GM23338 (cell line): ENCODE data around the gene PGAM1. TPM values are rescaled to one million over a fixed set of nuclear protein-coding genes. Genes with fewer than 3 reads are reported as not detected.

Experiments
- ATAC-seq: fragments of 200-7000 bp; cut with Tn5 transposase; 3 replicates; pipeline ENCODE4 v1.9.1; 2020
- DNase-seq: peaks from one replicate; pipeline ENCODE4 v3.0.0-alpha.2; 2015; ENCODE audit warnings: low spot score
- H2AFZ ChIP-seq: fragments of 200-600 bp; sonication (generic); 2 replicates; pipeline ENCODE4 v1.8.0; 2016; ENCODE audit warnings: antibody characterized with exemption, mild to moderate bottlenecking, moderate library complexity
- H3F3A ChIP-seq: fragments of 200-600 bp; sonication (generic); replicated peaks from 2 replicates; pipeline ENCODE4 v1.8.0; 2017; ENCODE audit warnings: antibody characterized with exemption, mixed run types, low read depth
- H3K27ac ChIP-seq: fragments of 200-600 bp; sonication (generic); 2 replicates; pipeline ENCODE4 v1.6.1; 2016; ENCODE audit warnings: low read depth
- H3K27me3 ChIP-seq: fragments of 200-600 bp; sonication (generic); 2 replicates; pipeline ENCODE4 v1.8.0; 2016; ENCODE audit warnings: mild to moderate bottlenecking, mixed run types, moderate library complexity; ENCODE audit not compliant: insufficient read depth
- H3K36me3 ChIP-seq: fragments of 200-600 bp; sonication (generic); 2 replicates; pipeline ENCODE4 v1.8.0; 2016; ENCODE audit warnings: mild to moderate bottlenecking; ENCODE audit not compliant: insufficient read depth
- H3K4me1 ChIP-seq: fragments of 200-600 bp; sonication (generic); 2 replicates; pipeline ENCODE4 v1.8.0; 2016; ENCODE audit warnings: mild to moderate bottlenecking, moderate library complexity; ENCODE audit not compliant: insufficient read depth
- H3K4me2 ChIP-seq: fragments of 200-600 bp; sonication (generic); 2 replicates; pipeline ENCODE4 v1.7.1; 2017; ENCODE audit warnings: mixed run types
- H3K4me3 ChIP-seq: fragments of 200-600 bp; sonication (generic); 2 replicates; pipeline ENCODE4 v1.6.1; 2016; ENCODE audit warnings: mixed run types
- H3K79me2 ChIP-seq: fragments of 200-600 bp; sonication (generic); replicated peaks from 2 replicates; pipeline ENCODE4 v1.8.0; 2017; ENCODE audit warnings: mild to moderate bottlenecking; ENCODE audit not compliant: insufficient read depth
- H3K9me2 ChIP-seq: fragments of 200-600 bp; sonication (generic); 2 replicates; pipeline ENCODE4 v1.8.0; 2017; ENCODE audit not compliant: insufficient read depth
- H4K20me1 ChIP-seq: fragments of 200-600 bp; sonication (generic); replicated peaks from 2 replicates; pipeline ENCODE4 v1.8.0; 2017; ENCODE audit warnings: mild to moderate bottlenecking; ENCODE audit not compliant: insufficient read depth
- H3K27ac Mint-ChIP-seq: 2 replicates; pipeline ENCODE4 v1.8.0; 2020; ENCODE audit warnings: inconsistent platforms, mild to moderate bottlenecking, moderate library complexity, mixed read lengths
- H3K27me3 Mint-ChIP-seq: 3 replicates; pipeline ENCODE4 v1.8.0; 2022; ENCODE audit warnings: low read depth, mild to moderate bottlenecking, moderate library complexity, mixed read lengths, inconsistent platforms; ENCODE audit not compliant: insufficient read depth, poor library complexity
- H3K36me3 Mint-ChIP-seq: 3 replicates; pipeline ENCODE4 v1.8.0; 2021; ENCODE audit warnings: low read depth, mild to moderate bottlenecking, inconsistent platforms, moderate library complexity, mixed read lengths
- H3K4me1 Mint-ChIP-seq: 3 replicates; pipeline ENCODE4 v1.8.0; 2020; ENCODE audit warnings: mild to moderate bottlenecking, inconsistent platforms, mixed read lengths
- H3K4me3 Mint-ChIP-seq: 3 replicates; pipeline ENCODE4 v1.8.0; 2021; ENCODE audit warnings: moderate library complexity, mild to moderate bottlenecking, inconsistent platforms, mixed read lengths
- H3K9me3 Mint-ChIP-seq: 3 replicates; pipeline ENCODE4 v1.8.0; 2020; ENCODE audit warnings: moderate library complexity, mild to moderate bottlenecking, inconsistent platforms, mixed read lengths
- CREB1 ChIP-seq: fragments of 250-450 bp; sonication (Bioruptor Pico); IDR thresholded peaks from 2 replicates; pipeline ENCODE4 v1.5.0; 2020; ENCODE audit warnings: low read depth, mild to moderate bottlenecking, moderate library complexity
- EZH2 ChIP-seq: fragments of 200-600 bp; sonication (generic); IDR thresholded peaks from one replicate; pipeline ENCODE4 v1.8.0; 2017; ENCODE audit warnings: antibody characterized with exemption, mild to moderate bottlenecking, low read depth; ENCODE audit not compliant: unreplicated experiment
- EZH2phosphoT487 ChIP-seq: fragments of 200-600 bp; sonication (generic); IDR thresholded peaks from one replicate; pipeline ENCODE4 v1.8.1; 2018; ENCODE audit warnings: antibody characterized with exemption; ENCODE audit not compliant: unreplicated experiment
- JUNB ChIP-seq: IDR thresholded peaks from one replicate; pipeline ENCODE4 v1.6.1; 2016; ENCODE audit warnings: antibody characterized with exemption; ENCODE audit not compliant: unreplicated experiment
- POLR2AphosphoS5 ChIP-seq: IDR thresholded peaks from 2 replicates; pipeline ENCODE4 v1.6.1; 2016; ENCODE audit warnings: antibody characterized with exemption, low read depth
- STAT1 ChIP-seq: IDR thresholded peaks from one replicate; pipeline ENCODE4 v1.6.1; 2016; ENCODE audit warnings: antibody characterized with exemption; ENCODE audit not compliant: unreplicated experiment
- ZNF114 ChIP-seq: fragments of 250-450 bp; sonication (Bioruptor Pico); IDR thresholded peaks from 2 replicates; pipeline ENCODE4 v1.5.0; 2020; ENCODE audit warnings: mild to moderate bottlenecking, moderate library complexity
- polyA plus RNA-seq: library from polyadenylated mRNA; unstranded; fragments of >200 nt; fragmentation: Nextera tagmentation; extraction: Ambion mirVana; gene quantifications from 2 replicates; pipeline ENCODE4 v1.2.1, GENCODE V29; 2016
- total RNA-seq: library from RNA; depleted of rRNA; stranded (reverse); fragments of >200 nt; shearing (Covaris generic); gene quantifications from 2 replicates; pipeline ENCODE4 v1.2.3, GENCODE V29; 2014
- TF ChIP-seq, protein P1 (sequence below): IDR thresholded peaks from one replicate; pipeline ENCODE4 v1.6.1; 2018; ENCODE audit warnings: antibody characterized with exemption; ENCODE audit not compliant: unreplicated experiment
- TF ChIP-seq, protein P2 (sequence below): IDR thresholded peaks from 2 replicates; pipeline ENCODE4 v1.6.1; 2016; ENCODE audit warnings: antibody characterized with exemption
- TF ChIP-seq, protein P3 (sequence below): fragments of 250-450 bp; sonication (Bioruptor Pico); IDR thresholded peaks from 2 replicates; pipeline ENCODE4 v1.5.0; 2020; ENCODE audit warnings: mild to moderate bottlenecking, moderate library complexity

PGAM1 gene
- total and polyA plus RNA-seq, 2 experiments from 2014 or later: 497 to 930 TPM

DNA sequence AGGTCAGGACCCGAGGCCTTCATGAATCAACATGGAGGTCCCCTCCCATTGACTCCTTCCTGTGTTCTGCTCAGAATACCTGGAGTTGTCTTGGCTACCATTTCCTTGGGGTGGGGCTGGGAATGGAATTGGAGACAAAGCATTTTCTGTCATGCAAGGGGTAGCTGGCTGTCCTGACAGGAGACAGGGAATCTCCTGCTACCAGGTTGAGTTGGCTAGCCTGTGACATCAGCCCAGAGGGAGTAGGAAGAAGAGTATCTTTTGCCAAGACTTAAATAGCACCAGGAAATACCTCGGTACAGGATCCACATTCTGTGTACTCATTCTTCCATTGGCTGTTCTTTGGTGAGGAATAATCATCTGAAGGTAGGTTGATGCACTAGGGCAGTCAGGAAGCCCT lies 24.8 kb downstream of the PGAM1 start (continued):
- TF ChIP-seq, protein P1, sequence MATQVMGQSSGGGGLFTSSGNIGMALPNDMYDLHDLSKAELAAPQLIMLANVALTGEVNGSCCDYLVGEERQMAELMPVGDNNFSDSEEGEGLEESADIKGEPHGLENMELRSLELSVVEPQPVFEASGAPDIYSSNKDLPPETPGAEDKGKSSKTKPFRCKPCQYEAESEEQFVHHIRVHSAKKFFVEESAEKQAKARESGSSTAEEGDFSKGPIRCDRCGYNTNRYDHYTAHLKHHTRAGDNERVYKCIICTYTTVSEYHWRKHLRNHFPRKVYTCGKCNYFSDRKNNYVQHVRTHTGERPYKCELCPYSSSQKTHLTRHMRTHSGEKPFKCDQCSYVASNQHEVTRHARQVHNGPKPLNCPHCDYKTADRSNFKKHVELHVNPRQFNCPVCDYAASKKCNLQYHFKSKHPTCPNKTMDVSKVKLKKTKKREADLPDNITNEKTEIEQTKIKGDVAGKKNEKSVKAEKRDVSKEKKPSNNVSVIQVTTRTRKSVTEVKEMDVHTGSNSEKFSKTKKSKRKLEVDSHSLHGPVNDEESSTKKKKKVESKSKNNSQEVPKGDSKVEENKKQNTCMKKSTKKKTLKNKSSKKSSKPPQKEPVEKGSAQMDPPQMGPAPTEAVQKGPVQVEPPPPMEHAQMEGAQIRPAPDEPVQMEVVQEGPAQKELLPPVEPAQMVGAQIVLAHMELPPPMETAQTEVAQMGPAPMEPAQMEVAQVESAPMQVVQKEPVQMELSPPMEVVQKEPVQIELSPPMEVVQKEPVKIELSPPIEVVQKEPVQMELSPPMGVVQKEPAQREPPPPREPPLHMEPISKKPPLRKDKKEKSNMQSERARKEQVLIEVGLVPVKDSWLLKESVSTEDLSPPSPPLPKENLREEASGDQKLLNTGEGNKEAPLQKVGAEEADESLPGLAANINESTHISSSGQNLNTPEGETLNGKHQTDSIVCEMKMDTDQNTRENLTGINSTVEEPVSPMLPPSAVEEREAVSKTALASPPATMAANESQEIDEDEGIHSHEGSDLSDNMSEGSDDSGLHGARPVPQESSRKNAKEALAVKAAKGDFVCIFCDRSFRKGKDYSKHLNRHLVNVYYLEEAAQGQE: no peak
- TF ChIP-seq, protein P2, sequence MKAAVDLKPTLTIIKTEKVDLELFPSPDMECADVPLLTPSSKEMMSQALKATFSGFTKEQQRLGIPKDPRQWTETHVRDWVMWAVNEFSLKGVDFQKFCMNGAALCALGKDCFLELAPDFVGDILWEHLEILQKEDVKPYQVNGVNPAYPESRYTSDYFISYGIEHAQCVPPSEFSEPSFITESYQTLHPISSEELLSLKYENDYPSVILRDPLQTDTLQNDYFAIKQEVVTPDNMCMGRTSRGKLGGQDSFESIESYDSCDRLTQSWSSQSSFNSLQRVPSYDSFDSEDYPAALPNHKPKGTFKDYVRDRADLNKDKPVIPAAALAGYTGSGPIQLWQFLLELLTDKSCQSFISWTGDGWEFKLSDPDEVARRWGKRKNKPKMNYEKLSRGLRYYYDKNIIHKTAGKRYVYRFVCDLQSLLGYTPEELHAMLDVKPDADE: no peak
- TF ChIP-seq STAT1 (no peak), EZH2 (no peak), JUNB (no peak)

DNA sequence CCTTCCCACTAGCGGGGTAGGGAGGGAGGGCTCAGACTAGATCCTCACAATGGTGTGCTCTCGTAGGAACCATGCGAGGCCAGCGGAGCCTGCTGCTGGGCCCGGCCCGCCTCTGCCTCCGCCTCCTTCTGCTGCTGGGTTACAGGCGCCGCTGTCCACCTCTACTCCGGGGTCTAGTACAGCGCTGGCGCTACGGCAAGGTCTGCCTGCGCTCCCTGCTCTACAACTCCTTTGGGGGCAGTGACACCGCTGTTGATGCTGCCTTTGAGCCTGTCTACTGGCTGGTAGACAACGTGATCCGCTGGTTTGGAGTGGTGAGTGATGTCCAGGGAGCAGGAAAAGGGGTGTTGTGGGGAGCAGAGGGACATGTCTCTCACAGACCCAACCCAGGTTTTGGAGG lies 25.6 kb downstream of the PGAM1 start:
- Histone ChIP-seq H3K36me3 (peaks cover 18% of the 10 kb centered on the region; the same call in 1 of the 2 replicates), H3F3A (0 out of 2 replicates have a peak, but pooled peaks cover 9% of the 10 kb centered on the region), H3K4me3 (no peak overlapping the region), H3K27me3 (no peaks in the 10 kb centered on the region), H3K4me1 (peaks cover 10% of the 10 kb centered on the region), H3K4me2 (no peak overlapping the region), H3K9me2 (no peaks in the 10 kb centered on the region), H3K79me2 (peaks cover 54% of the 10 kb centered on the region), H4K20me1 (peaks cover 34% of the 10 kb centered on the region), H3K27ac (no peak overlapping the region), H2AFZ (no peak overlapping the region)
- no peaks in the 10 kb centered on the region for H3K9me3 Mint-ChIP-seq
- peaks cover 8% of the 10 kb centered on the region for H3K4me1 Mint-ChIP-seq
- no peak for TF ChIP-seq CREB1 (CRISPR knock-in tag)
- no peak for TF ChIP-seq EZH2phosphoT487
- TF ChIP-seq, protein P1: no peak
- no peak for TF ChIP-seq POLR2AphosphoS5
- TF ChIP-seq JUNB: no peak
- TF ChIP-seq ZNF114 (CRISPR knock-in tag): no peak
- TF ChIP-seq, protein P3, sequence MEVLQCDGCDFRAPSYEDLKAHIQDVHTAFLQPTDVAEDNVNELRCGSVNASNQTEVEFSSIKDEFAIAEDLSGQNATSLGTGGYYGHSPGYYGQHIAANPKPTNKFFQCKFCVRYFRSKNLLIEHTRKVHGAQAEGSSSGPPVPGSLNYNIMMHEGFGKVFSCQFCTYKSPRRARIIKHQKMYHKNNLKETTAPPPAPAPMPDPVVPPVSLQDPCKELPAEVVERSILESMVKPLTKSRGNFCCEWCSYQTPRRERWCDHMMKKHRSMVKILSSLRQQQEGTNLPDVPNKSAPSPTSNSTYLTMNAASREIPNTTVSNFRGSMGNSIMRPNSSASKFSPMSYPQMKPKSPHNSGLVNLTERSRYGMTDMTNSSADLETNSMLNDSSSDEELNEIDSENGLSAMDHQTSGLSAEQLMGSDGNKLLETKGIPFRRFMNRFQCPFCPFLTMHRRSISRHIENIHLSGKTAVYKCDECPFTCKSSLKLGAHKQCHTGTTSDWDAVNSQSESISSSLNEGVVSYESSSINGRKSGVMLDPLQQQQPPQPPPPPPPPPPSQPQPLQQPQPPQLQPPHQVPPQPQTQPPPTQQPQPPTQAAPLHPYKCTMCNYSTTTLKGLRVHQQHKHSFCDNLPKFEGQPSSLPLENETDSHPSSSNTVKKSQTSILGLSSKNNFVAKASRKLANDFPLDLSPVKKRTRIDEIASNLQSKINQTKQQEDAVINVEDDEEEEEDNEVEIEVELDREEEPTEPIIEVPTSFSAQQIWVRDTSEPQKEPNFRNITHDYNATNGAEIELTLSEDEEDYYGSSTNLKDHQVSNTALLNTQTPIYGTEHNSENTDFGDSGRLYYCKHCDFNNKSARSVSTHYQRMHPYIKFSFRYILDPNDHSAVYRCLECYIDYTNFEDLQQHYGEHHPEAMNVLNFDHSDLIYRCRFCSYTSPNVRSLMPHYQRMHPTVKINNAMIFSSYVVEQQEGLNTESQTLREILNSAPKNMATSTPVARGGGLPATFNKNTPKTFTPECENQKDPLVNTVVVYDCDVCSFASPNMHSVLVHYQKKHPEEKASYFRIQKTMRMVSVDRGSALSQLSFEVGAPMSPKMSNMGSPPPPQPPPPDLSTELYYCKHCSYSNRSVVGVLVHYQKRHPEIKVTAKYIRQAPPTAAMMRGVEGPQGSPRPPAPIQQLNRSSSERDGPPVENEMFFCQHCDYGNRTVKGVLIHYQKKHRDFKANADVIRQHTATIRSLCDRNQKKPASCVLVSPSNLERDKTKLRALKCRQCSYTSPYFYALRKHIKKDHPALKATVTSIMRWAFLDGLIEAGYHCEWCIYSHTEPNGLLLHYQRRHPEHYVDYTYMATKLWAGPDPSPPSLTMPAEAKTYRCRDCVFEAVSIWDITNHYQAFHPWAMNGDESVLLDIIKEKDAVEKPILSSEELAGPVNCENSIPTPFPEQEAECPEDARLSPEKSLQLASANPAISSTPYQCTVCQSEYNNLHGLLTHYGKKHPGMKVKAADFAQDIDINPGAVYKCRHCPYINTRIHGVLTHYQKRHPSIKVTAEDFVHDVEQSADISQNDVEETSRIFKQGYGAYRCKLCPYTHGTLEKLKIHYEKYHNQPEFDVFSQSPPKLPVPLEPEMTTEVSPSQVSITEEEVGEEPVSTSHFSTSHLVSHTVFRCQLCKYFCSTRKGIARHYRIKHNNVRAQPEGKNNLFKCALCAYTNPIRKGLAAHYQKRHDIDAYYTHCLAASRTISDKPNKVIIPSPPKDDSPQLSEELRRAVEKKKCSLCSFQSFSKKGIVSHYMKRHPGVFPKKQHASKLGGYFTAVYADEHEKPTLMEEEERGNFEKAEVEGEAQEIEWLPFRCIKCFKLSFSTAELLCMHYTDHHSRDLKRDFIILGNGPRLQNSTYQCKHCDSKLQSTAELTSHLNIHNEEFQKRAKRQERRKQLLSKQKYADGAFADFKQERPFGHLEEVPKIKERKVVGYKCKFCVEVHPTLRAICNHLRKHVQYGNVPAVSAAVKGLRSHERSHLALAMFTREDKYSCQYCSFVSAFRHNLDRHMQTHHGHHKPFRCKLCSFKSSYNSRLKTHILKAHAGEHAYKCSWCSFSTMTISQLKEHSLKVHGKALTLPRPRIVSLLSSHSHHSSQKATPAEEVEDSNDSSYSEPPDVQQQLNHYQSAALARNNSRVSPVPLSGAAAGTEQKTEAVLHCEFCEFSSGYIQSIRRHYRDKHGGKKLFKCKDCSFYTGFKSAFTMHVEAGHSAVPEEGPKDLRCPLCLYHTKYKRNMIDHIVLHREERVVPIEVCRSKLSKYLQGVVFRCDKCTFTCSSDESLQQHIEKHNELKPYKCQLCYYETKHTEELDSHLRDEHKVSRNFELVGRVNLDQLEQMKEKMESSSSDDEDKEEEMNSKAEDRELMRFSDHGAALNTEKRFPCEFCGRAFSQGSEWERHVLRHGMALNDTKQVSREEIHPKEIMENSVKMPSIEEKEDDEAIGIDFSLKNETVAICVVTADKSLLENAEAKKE (CRISPR knock-in tag): no peak
- peaks cover 44% of the 10 kb centered on the region for H3K36me3 Mint-ChIP-seq
- no peak overlapping the region for H3K27ac Mint-ChIP-seq
- DNase-seq (no peak), ATAC-seq (peak; percentile 19)
- H3K4me3 Mint-ChIP-seq: no peak overlapping the region
- H3K27me3 Mint-ChIP-seq: peaks cover 10% of the 10 kb centered on the region
